SK-N-SH (cell line): Measurements from ENCODE around the gene GPR17. TPM values are rescaled to one million over a fixed set of nuclear protein-coding genes. Genes with fewer than 3 reads are reported as not detected.

Experiments
- CTCF ChIA-PET: fragments of 300-600, 350-600 bp; formaldehyde crosslinking; extraction: SDS; loops from one replicate; lab custom pipeline; 2021; lab: Yijun Ruan, JAX
- POLR2A ChIA-PET: fragments of 350-600 bp; sonication (Branson Sonifier 250); formaldehyde crosslinking; extraction: SDS; loops from one replicate; lab custom pipeline; 2020; ENCODE audit warnings: antibody characterized with exemption, inconsistent platforms; lab: Yijun Ruan, JAX
- DNase-seq: peaks from one replicate; pipeline ENCODE4 v3.0.0; 2012
- H2AFZ ChIP-seq: fragments of 200-600 bp; sonication (generic); 2 replicates; pipeline ENCODE4 v1.8.1; 2016; ENCODE audit warnings: antibody characterized with exemption, mild to moderate bottlenecking, low read depth
- H3F3A ChIP-seq: fragments of 200-600 bp; sonication (generic); replicated peaks from 2 replicates; pipeline ENCODE3; 2016; ENCODE audit warnings: antibody characterized with exemption, mild to moderate bottlenecking; ENCODE audit not compliant: insufficient read depth
- H3K27ac ChIP-seq, 2 experiments: fragments of 200-500 bp in 1 of 2; fragments of 200-600 bp in 1 of 2; sonication (Bioruptor generic) in 1 of 2; sonication (generic), shearing (Covaris generic) in 1 of 2; 2 replicates each; pipeline versions ENCODE4 v1.5.1 to v1.6.1; 2014 to 2016; ENCODE audit warnings: low read depth in 2 of 2, inconsistent platforms in 1 of 2, low read length in 1 of 2, mild to moderate bottlenecking in 1 of 2, mixed read lengths in 1 of 2
- H3K27me3 ChIP-seq: fragments of 200-600 bp; sonication (generic), shearing (Covaris generic); 2 replicates; pipeline ENCODE4 v1.6.1; 2016; ENCODE audit warnings: mixed run types; ENCODE audit not compliant: insufficient read depth
- H3K36me3 ChIP-seq, 2 experiments: fragments of 200-500 bp in 1 of 2; fragments of 200-600 bp in 1 of 2; sonication (Bioruptor generic) in 1 of 2; sonication (generic) in 1 of 2; replicated peaks in 1 of 2; 2 replicates each; pipeline versions ENCODE3 to v1.5.1; 2014 to 2016; ENCODE audit warnings: low read length in 1 of 2, mild to moderate bottlenecking in 1 of 2; ENCODE audit not compliant: insufficient read depth in 2 of 2, control insufficient read depth in 1 of 2
- H3K4me1 ChIP-seq, 2 experiments: fragments of 200-500 bp in 1 of 2; fragments of 200-600 bp in 1 of 2; sonication (Bioruptor generic) in 1 of 2; sonication (generic), shearing (Covaris generic) in 1 of 2; 2 replicates each; pipeline versions ENCODE4 v1.5.1 to v1.6.1; 2014 to 2016; ENCODE audit warnings: low read depth in 1 of 2, low read length in 1 of 2, mixed run types in 1 of 2; ENCODE audit not compliant: insufficient read depth in 2 of 2, control insufficient read depth in 1 of 2
- H3K4me2 ChIP-seq: fragments of 200-600 bp; sonication (generic), shearing (Covaris generic); 2 replicates; pipeline ENCODE4 v1.6.1; 2017; ENCODE audit warnings: mixed run types
- H3K4me3 ChIP-seq, 2 experiments: fragments of 200-500 bp in 1 of 2; fragments of 200-600 bp in 1 of 2; sonication (Bioruptor generic) in 1 of 2; sonication (generic), shearing (Covaris generic) in 1 of 2; 2 replicates each; pipeline versions ENCODE4 v1.5.1 to v1.8.1; 2014 to 2016; ENCODE audit warnings: low read depth in 2 of 2, inconsistent platforms in 1 of 2, low read length in 1 of 2, mild to moderate bottlenecking in 1 of 2, mixed read lengths in 1 of 2, moderate library complexity in 1 of 2
- H3K79me2 ChIP-seq: fragments of 200-600 bp; sonication (generic); 2 replicates; pipeline ENCODE4 v1.8.1; 2017; ENCODE audit warnings: mild to moderate bottlenecking; ENCODE audit not compliant: insufficient read depth
- H3K9ac ChIP-seq: fragments of 200-600 bp; sonication (generic); 2 replicates; pipeline ENCODE4 v1.6.1; 2017; ENCODE audit warnings: mixed run types
- H3K9me2 ChIP-seq: fragments of 200-600 bp; sonication (generic); 2 replicates; pipeline ENCODE4 v1.6.1; 2017; ENCODE audit warnings: mixed run types
- H3K9me3 ChIP-seq: fragments of 200-600 bp; sonication (generic); 2 replicates; pipeline ENCODE4 v1.6.1; 2017; ENCODE audit warnings: mixed run types, mild to moderate bottlenecking, moderate library complexity
- H4K20me1 ChIP-seq: fragments of 200-600 bp; sonication (generic); 2 replicates; pipeline ENCODE4 v1.6.1; 2017; ENCODE audit warnings: mild to moderate bottlenecking, mixed run types; ENCODE audit not compliant: insufficient read depth
- CHD2 ChIP-seq: fragments of 150-350 bp; IDR thresholded peaks from 2 replicates; pipeline ENCODE4 v1.6.1; 2018; ENCODE audit warnings: low read length; ENCODE audit not compliant: partially characterized antibody
- GABPA ChIP-seq: IDR thresholded peaks from 2 replicates; pipeline ENCODE4 v1.4.0; 2012; ENCODE audit warnings: low read depth, mild to moderate bottlenecking
- GATA2 ChIP-seq: sonication (generic); formaldehyde crosslinking; IDR thresholded peaks from 2 replicates; pipeline ENCODE4 v1.5.0; 2020; ENCODE audit warnings: mild to moderate bottlenecking, missing genetic modification reagents
- JUND ChIP-seq: IDR thresholded peaks from 2 replicates; pipeline ENCODE4 v1.4.0; 2012
- MXI1 ChIP-seq: IDR thresholded peaks from 2 replicates; pipeline ENCODE4 v1.6.1; 2012; ENCODE audit warnings: mild to moderate bottlenecking, low read depth, low read length, improper control_type of control experiment
- NRF1 ChIP-seq: IDR thresholded peaks from 2 replicates; pipeline ENCODE4 v1.6.1; 2012; ENCODE audit warnings: low read depth, mild to moderate bottlenecking, low read length
- RAD21 ChIP-seq: IDR thresholded peaks from 2 replicates; pipeline ENCODE4 v1.6.1; 2012; ENCODE audit warnings: mild to moderate bottlenecking, low read length
- RFX5 ChIP-seq: IDR thresholded peaks from 2 replicates; pipeline ENCODE4 v1.6.1; 2012; ENCODE audit warnings: mild to moderate bottlenecking, improper control_type of control experiment, low read length
- RXRA ChIP-seq: IDR thresholded peaks from 2 replicates; pipeline ENCODE4 v1.4.0; 2012; ENCODE audit warnings: low read depth, mild to moderate bottlenecking, borderline replicate concordance
- SMC3 ChIP-seq: IDR thresholded peaks from 2 replicates; pipeline ENCODE4 v1.6.1; 2012; ENCODE audit warnings: low read depth, low read length, improper control_type of control experiment
- TCF12 ChIP-seq: IDR thresholded peaks from 2 replicates; pipeline ENCODE4 v1.4.0; 2012
- WGBS: methylation state at CpG from one replicate; pipeline ENCODE4 v1.1.6; 2017; ENCODE audit warnings: low lambda C conversion rate; 5-methylcytosine and 5-hydroxymethylcytosine counted together
- polyA plus RNA-seq, 3 experiments: library from polyadenylated mRNA; depleted of rRNA; stranded (reverse); fragments of >200 nt; gene quantifications; 2 replicates each; pipeline ENCODE4 v1.2.3, GENCODE V29; 2012
- TF ChIP-seq, protein P1 (sequence below): IDR thresholded peaks from 2 replicates; pipeline ENCODE4 v1.4.0; 2012; ENCODE audit warnings: low read depth, borderline replicate concordance
- TF ChIP-seq, protein P2 (sequence below): IDR thresholded peaks from 2 replicates; pipeline ENCODE4 v1.4.0; 2012; ENCODE audit warnings: low read depth
- TF ChIP-seq, protein P3 (sequence below): IDR thresholded peaks from 2 replicates; pipeline ENCODE4 v1.6.1; 2012; ENCODE audit warnings: mild to moderate bottlenecking, low read depth, low read length, moderate library complexity
- TF ChIP-seq, protein P4 (sequence below): IDR thresholded peaks from 2 replicates; pipeline ENCODE4 v1.4.0; 2012; ENCODE audit warnings: low read depth, borderline replicate concordance

Gene GPR17
- polyA plus RNA-seq, 1 of the 3 experiments (the other 2 are of a cell fraction): 0.03 TPM

DNA sequence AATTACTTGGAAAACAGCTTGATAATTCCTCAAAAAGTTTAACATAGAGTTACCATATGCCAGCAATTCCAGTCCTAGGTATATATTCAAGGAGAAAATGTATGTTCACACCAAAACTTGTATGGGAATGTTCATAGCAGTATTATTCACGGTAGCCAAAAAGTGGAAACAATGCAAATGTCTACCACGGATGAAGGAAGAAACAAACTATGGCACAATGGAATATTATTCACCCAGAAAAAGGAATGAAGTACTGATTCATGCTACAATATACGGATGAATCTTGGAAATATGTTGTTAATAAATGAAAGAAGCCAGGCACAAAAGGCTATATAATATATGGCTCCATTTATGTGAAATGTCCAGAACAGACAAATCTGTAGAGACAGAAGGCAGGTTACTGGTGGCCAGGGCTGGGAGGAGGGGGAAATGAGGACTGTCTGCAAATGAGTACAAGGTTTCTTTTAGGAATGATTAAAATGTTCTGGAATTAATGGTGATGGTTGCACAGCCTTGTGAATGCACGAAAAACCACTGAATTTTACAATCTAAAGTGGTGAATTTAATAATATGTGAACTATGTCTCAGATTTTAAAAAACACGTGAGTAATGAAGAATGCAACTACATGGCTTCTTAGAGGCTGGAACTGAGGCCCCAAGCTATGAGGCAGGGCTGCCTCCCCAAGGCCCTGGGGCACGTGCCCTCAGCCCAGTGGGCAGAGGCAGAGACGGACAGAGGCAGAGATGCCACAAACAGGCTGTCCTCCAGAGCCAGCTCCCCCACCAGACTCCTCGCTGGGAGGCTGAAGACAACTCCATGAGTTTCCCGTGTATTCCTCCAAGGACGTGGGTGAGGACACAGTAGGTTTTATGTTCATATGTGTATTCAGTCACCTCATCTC is 24.4 kb downstream of the GPR17 start:
- Histone ChIP-seq H3K4me2 (no peak overlapping the region), H3K36me3 (no peaks in the 10 kb centered on the region), H3F3A (no peaks in the 10 kb centered on the region), H3K4me3 (no peak overlapping the region), H3K79me2 (0 out of 2 replicates have a peak, but pooled peaks cover 3% of the 10 kb centered on the region), H3K9ac (no peak overlapping the region), H3K9me2 (no peaks in the 10 kb centered on the region), H3K27ac (no peak overlapping the region), H3K9me3 (no peaks in the 10 kb centered on the region), H3K4me1 (no peaks in the 10 kb centered on the region; a peak in 1 of 4 replicates), H3K27me3 (no peaks in the 10 kb centered on the region), H4K20me1 (no peaks in the 10 kb centered on the region), H2AFZ (no peak overlapping the region)
- WGBS: 55% methylated on average over 10 of the region's 10 CpGs
- peak; percentile 7 for DNase-seq
- TF ChIP-seq SMC3 (no peak), NRF1 (no peak), RAD21 (no peak)
- TF ChIP-seq, protein P1, sequence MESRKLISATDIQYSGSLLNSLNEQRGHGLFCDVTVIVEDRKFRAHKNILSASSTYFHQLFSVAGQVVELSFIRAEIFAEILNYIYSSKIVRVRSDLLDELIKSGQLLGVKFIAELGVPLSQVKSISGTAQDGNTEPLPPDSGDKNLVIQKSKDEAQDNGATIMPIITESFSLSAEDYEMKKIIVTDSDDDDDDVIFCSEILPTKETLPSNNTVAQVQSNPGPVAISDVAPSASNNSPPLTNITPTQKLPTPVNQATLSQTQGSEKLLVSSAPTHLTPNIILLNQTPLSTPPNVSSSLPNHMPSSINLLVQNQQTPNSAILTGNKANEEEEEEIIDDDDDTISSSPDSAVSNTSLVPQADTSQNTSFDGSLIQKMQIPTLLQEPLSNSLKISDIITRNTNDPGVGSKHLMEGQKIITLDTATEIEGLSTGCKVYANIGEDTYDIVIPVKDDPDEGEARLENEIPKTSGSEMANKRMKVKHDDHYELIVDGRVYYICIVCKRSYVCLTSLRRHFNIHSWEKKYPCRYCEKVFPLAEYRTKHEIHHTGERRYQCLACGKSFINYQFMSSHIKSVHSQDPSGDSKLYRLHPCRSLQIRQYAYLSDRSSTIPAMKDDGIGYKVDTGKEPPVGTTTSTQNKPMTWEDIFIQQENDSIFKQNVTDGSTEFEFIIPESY: no peak
- TF ChIP-seq, protein P2, sequence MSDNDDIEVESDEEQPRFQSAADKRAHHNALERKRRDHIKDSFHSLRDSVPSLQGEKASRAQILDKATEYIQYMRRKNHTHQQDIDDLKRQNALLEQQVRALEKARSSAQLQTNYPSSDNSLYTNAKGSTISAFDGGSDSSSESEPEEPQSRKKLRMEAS: no peak
- TF ChIP-seq, protein P3, sequence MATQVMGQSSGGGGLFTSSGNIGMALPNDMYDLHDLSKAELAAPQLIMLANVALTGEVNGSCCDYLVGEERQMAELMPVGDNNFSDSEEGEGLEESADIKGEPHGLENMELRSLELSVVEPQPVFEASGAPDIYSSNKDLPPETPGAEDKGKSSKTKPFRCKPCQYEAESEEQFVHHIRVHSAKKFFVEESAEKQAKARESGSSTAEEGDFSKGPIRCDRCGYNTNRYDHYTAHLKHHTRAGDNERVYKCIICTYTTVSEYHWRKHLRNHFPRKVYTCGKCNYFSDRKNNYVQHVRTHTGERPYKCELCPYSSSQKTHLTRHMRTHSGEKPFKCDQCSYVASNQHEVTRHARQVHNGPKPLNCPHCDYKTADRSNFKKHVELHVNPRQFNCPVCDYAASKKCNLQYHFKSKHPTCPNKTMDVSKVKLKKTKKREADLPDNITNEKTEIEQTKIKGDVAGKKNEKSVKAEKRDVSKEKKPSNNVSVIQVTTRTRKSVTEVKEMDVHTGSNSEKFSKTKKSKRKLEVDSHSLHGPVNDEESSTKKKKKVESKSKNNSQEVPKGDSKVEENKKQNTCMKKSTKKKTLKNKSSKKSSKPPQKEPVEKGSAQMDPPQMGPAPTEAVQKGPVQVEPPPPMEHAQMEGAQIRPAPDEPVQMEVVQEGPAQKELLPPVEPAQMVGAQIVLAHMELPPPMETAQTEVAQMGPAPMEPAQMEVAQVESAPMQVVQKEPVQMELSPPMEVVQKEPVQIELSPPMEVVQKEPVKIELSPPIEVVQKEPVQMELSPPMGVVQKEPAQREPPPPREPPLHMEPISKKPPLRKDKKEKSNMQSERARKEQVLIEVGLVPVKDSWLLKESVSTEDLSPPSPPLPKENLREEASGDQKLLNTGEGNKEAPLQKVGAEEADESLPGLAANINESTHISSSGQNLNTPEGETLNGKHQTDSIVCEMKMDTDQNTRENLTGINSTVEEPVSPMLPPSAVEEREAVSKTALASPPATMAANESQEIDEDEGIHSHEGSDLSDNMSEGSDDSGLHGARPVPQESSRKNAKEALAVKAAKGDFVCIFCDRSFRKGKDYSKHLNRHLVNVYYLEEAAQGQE: no peak
- POLR2A ChIA-PET: no interaction called here
- CTCF ChIA-PET: interaction anchor here (0.9 kb wide), 1 partner anchor 20 kb away, joined by 3 read pairs; no protein-coding TSS in a partner anchor

DNA sequence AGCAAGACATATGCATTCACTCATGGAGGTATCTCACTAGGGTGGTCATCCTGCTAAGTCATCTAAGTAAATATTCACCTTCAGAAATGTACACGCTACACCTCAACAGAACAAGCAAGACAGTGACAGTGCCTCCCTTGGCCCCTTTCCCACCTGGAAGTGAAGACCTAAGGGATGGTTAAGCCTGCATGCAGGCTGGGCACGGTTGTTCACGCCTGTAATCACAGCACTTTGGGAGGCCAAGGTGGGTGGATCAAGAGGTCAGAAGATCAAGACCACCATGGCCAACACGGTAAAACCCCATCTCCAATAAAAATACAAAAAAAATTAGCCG is 25.0 kb downstream of the GPR17 start:
- no peak overlapping the region for H3K4me2 ChIP-seq
- no peak for DNase-seq
- H4K20me1 ChIP-seq: no peaks in the 10 kb centered on the region
- no peaks in the 10 kb centered on the region for H3K9me2 ChIP-seq
- H3K27ac ChIP-seq: no peak overlapping the region
- H3K27me3 ChIP-seq: no peaks in the 10 kb centered on the region
- H3K4me3 ChIP-seq: no peak overlapping the region
- H3K79me2 ChIP-seq: 0 out of 2 replicates have a peak, but pooled peaks cover 3% of the 10 kb centered on the region
- H3K36me3 ChIP-seq: no peaks in the 10 kb centered on the region
- H3F3A ChIP-seq: no peaks in the 10 kb centered on the region
- POLR2A ChIA-PET: no interaction called here
- peaks cover 0 to 4% of the 10 kb centered on the region in 2 experiments; a peak in 1 of 4 replicates for H3K4me1 ChIP-seq
- no peak overlapping the region for H3K9ac ChIP-seq
- 53% methylated on average over 5 of the region's 5 CpGs for whole genome bisulfite sequencing
- no peak overlapping the region for H2AFZ ChIP-seq
- CTCF ChIA-PET: interaction anchor here (0.9 to 1.2 kb wide), 2 partner anchors 21 to 80 kb away, joined by 3 read pairs; no protein-coding TSS in a partner anchor
- no peaks in the 10 kb centered on the region for H3K9me3 ChIP-seq
- no peak for TF ChIP-seq MXI1
- TF ChIP-seq GATA2 (CRISPR knock-in tag): no peak
- TF ChIP-seq GABPA: no peak
- no peak for TF ChIP-seq SMC3
- TF ChIP-seq, protein P4, sequence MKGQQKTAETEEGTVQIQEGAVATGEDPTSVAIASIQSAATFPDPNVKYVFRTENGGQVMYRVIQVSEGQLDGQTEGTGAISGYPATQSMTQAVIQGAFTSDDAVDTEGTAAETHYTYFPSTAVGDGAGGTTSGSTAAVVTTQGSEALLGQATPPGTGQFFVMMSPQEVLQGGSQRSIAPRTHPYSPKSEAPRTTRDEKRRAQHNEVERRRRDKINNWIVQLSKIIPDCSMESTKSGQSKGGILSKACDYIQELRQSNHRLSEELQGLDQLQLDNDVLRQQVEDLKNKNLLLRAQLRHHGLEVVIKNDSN: no peak
- no peak for TF ChIP-seq RAD21
- TF ChIP-seq CHD2: no peak
- TF ChIP-seq, protein P3: no peak
- no peak for TF ChIP-seq JUND
- no peak for TF ChIP-seq TCF12
- no peak for TF ChIP-seq RFX5
- TF ChIP-seq RXRA: no peak
